ENCODE results near the gene CADM1.
"Not testable (repeated sequence)": the region's sequence is repeated elsewhere in the genome, so short reads cannot be mapped to it uniquely, and the experiment has no call there.

CADM1 gene

DNA sequence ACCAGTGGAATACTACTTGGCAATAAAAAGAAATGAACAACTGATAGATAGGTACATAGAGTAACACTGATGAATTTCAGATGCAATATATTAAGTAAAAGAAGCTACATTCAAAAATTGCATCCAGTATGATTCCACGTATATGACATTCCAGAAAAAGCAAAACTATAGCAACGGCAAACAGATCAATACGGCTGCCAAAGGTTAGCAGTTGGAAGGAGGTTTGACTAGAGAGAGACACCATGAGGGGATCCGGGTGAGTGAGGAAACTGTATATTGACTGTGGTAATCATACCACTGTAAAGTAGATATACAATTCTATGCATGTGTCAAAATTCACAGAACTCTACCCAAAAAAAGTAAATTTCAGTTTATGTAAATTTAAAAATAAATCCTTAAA is 28.7 kb downstream of the CADM1 start:
- DNase-seq (ENCODE audit: low spot score), result no peak
- ChIA-PET CTCF (no interaction called here), POLR2A (ENCODE audit: low non-redundant PET) (no interaction called here)
- TF ChIP-seq, protein P1, sequence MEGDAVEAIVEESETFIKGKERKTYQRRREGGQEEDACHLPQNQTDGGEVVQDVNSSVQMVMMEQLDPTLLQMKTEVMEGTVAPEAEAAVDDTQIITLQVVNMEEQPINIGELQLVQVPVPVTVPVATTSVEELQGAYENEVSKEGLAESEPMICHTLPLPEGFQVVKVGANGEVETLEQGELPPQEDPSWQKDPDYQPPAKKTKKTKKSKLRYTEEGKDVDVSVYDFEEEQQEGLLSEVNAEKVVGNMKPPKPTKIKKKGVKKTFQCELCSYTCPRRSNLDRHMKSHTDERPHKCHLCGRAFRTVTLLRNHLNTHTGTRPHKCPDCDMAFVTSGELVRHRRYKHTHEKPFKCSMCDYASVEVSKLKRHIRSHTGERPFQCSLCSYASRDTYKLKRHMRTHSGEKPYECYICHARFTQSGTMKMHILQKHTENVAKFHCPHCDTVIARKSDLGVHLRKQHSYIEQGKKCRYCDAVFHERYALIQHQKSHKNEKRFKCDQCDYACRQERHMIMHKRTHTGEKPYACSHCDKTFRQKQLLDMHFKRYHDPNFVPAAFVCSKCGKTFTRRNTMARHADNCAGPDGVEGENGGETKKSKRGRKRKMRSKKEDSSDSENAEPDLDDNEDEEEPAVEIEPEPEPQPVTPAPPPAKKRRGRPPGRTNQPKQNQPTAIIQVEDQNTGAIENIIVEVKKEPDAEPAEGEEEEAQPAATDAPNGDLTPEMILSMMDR (conservative IDR thresholded peaks at IDR 0.05; ENCODE audit: low read depth), result no peak
- no peak overlapping the region for H3K27ac ChIP-seq

GRCh38 chr11:115474306-115474705 is 29.9 kb downstream of the CADM1 start:
- DNase-seq (ENCODE audit: low spot score); POLR2A ChIA-PET (ENCODE audit: low non-redundant PET); H3K27ac ChIP-seq; CTCF ChIA-PET: not testable (repeated sequence)

DNA sequence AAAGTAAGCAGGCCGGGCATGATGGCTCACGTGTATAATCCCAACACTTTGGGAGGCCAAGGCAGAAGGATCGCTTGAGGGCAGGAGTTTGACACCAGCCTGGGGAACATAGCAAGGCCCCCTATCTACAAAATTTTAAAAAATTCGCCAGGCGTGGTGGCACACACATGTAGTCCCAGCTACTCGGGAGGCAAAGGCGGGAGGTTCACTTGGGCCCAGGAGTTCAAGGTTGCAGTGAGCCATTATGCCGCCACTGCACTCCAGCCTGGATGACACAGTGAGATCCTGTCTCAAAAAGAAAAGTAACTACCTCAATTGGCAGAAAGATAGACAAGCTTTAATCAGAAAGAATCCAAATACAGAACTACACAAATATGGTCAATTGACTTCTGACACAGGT is 31.0 kb downstream of the CADM1 start:
- ChIA-PET POLR2A (ENCODE audit: low non-redundant PET) (no interaction called here), CTCF (no interaction called here)
- no peak overlapping the region for H3K27ac ChIP-seq
- TF ChIP-seq, protein P1 (conservative IDR thresholded peaks at IDR 0.05; ENCODE audit: low read depth), result no peak
- no peak for DNase-seq (ENCODE audit: low spot score)

DNA sequence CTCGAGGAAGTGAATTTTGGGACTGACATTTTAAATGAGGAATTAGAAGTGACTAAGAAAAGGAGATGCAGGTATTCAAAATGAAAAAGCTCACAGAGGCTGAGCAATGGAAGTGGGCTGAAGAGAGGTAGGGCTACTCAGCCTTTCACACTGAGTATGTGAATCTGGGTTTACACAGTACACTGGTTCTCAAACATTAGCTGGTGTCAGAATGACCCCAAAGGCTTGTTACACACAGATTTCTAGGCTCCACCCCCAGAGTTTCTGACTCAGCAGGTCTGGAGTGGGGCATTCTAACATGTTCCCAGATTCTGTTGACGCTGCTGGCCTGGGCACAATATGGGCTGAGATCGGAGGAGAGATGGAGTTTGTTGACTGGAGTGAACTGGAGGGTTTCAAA is 32.8 kb downstream of the CADM1 start:
- no peak for DNase-seq (ENCODE audit: low spot score)
- no peak overlapping the region for H3K27ac ChIP-seq
- ChIA-PET POLR2A (ENCODE audit: low non-redundant PET) (no interaction called here), CTCF (no interaction called here)
- TF ChIP-seq, protein P1 (conservative IDR thresholded peaks at IDR 0.05; ENCODE audit: low read depth), result no peak

DNA sequence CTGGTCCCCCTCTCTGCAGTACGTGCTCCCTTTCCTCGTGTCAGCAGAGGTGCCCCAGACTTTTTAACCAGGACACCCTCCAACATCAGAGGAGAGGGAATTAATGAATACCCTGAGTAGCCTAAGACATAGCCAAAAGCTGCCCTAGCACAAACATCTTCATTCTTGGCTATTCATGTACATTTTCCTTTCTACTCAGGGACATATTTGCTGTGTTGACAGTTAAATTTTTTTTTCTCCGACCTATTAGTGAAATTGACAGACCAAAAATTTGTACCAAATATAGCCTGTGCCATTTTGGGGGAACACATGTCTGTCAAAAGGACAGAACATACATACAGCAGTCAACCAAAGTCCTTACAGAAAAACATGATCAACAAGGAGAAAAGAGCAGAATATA is 33.3 kb downstream of the CADM1 start:
- no peak overlapping the region for H3K27ac ChIP-seq
- DNase-seq (ENCODE audit: low spot score), result no peak
- POLR2A ChIA-PET (ENCODE audit: low non-redundant PET), result no interaction called here
- CTCF ChIA-PET, result no interaction called here
- TF ChIP-seq, protein P1 (conservative IDR thresholded peaks at IDR 0.05; ENCODE audit: low read depth), result no peak

GRCh38 chr11:115469361-115469760 is 34.9 kb downstream of the CADM1 start:
- CTCF ChIA-PET, result interaction anchor here (0.6 kb wide), 1 partner anchor 38 kb away, joined by 3 read pairs; no protein-coding TSS in a partner anchor
- POLR2A ChIA-PET (ENCODE audit: low non-redundant PET), result no interaction called here
- H3K27ac ChIP-seq, result no peak overlapping the region
- TF ChIP-seq, protein P1 (conservative IDR thresholded peaks at IDR 0.05; ENCODE audit: low read depth), result no peak
- DNase-seq (ENCODE audit: low spot score), result no peak

GRCh38 chr11:115466122-115466521 is 38.1 kb downstream of the CADM1 start:
- ChIA-PET POLR2A (ENCODE audit: low non-redundant PET) (no interaction called here), CTCF (no interaction called here)
- TF ChIP-seq, protein P1 (conservative IDR thresholded peaks at IDR 0.05; ENCODE audit: low read depth), result no peak
- no peak for DNase-seq (ENCODE audit: low spot score)
- H3K27ac ChIP-seq, result no peak overlapping the region

Data from RWPE1 (cell line).